DOHH2 (cell line): ENCODE data around the gene CPN1.
A peak's percentile ranks its signal among the peaks of the same experiment; 100 is the strongest.

Experiments
- CTCF ChIP-seq: fragments of 200-600 bp; sonication (generic); IDR thresholded peaks from one replicate; pipeline ENCODE4 v1.5.1; 2014; ENCODE audit warnings: antibody characterized with exemption, mild to moderate bottlenecking, low read depth, low read length; ENCODE audit not compliant: poor library complexity, severe bottlenecking
- EZH2phosphoT487 ChIP-seq: fragments of 200-600 bp; sonication (generic); IDR thresholded peaks from 2 replicates; pipeline ENCODE4 v1.6.1; 2017; ENCODE audit warnings: borderline replicate concordance, mild to moderate bottlenecking, antibody characterized with exemption, low read length, moderate library complexity, mixed read lengths

GRCh38 chr10:100020886-100021253, 60.8 kb downstream of the CPN1 start:
- TF ChIP-seq CTCF (peak; percentile 18), EZH2phosphoT487 (no peak)
